ENCODE measurements around the gene CYP26A1.

The CYP26A1 gene

GRCh38 chr10:93072225-93072712 lies 1.4 kb upstream of the CYP26A1 start:
- DNase-seq = no peak
- Histone ChIP-seq H3K27me3 (peaks cover 0 to 83% of the 10 kb centered on the region in 2 donors), H3K36me3 (no peaks in the 10 kb centered on the region), H3K27ac (no peak overlapping the region), H3K4me1 (peaks cover 0 to 53% (median 49%) of the 10 kb centered on the region in 4 donors), H3K9me3 (no peaks in the 10 kb centered on the region), H3K4me3 (peak overlapping the region; percentile 37 to 55)
- intact Hi-C loops (cut with DNase I; ENCODE audit: low total_unique reads) = no loop called here
- TF ChIP-seq CTCF (IDR thresholded peaks at IDR 0.05) = no peak

GRCh38 chr10:93072713-93073538 lies 767 bp upstream of the CYP26A1 start:
- Histone ChIP-seq H3K27ac (no peak overlapping the region), H3K9me3 (no peaks in the 10 kb centered on the region), H3K4me3 (peak overlapping the region; percentile 37 to 55), H3K36me3 (no peaks in the 10 kb centered on the region), H3K27me3 (peaks cover 0 to 76% of the 10 kb centered on the region in 2 donors), H3K4me1 (peaks cover 0 to 51% (median 49%) of the 10 kb centered on the region in 4 donors)
- no peak for DNase-seq
- intact Hi-C loops (cut with DNase I; ENCODE audit: low total_unique reads) = no loop called here
- no peak for TF ChIP-seq CTCF (IDR thresholded peaks at IDR 0.05)

GRCh38 chr10:93074147-93074596 lies 479 bp downstream of the CYP26A1 start:
- peak overlapping the region; percentile 36 to 55 for H3K4me3 ChIP-seq
- H3K36me3 ChIP-seq = no peaks in the 10 kb centered on the region
- intact Hi-C loops (cut with DNase I; ENCODE audit: low total_unique reads) = no loop called here
- H3K4me1 ChIP-seq = peaks cover 0 to 39% (median 37%) of the 10 kb centered on the region in 4 donors
- DNase-seq = no peak
- H3K27me3 ChIP-seq = peaks cover 0 to 64% of the 10 kb centered on the region in 2 donors
- no peak for TF ChIP-seq CTCF (IDR thresholded peaks at IDR 0.05)
- no peaks in the 10 kb centered on the region for H3K9me3 ChIP-seq
- H3K27ac ChIP-seq = no peak overlapping the region

GRCh38 chr10:93074597-93075368 lies 1.1 kb downstream of the CYP26A1 start:
- no peak overlapping the region for H3K27ac ChIP-seq
- no peak for TF ChIP-seq CTCF (IDR thresholded peaks at IDR 0.05)
- peaks cover 0 to 38% (median 37%) of the 10 kb centered on the region in 4 donors for H3K4me1 ChIP-seq
- intact Hi-C loops (cut with DNase I; ENCODE audit: low total_unique reads) = no loop called here
- H3K36me3 ChIP-seq = no peaks in the 10 kb centered on the region
- no peak for DNase-seq
- peaks cover 0 to 57% of the 10 kb centered on the region in 2 donors for H3K27me3 ChIP-seq
- no peaks in the 10 kb centered on the region for H3K9me3 ChIP-seq
- H3K4me3 ChIP-seq = peak overlapping the region in 1 of 2 donors; percentile 55

GRCh38 chr10:93075369-93076221 lies 1.9 kb downstream of the CYP26A1 start:
- H3K27me3 ChIP-seq = peaks cover 0 to 50% of the 10 kb centered on the region in 2 donors
- peak overlapping the region in 1 of 2 donors; percentile 55 for H3K4me3 ChIP-seq
- DNase-seq = no peak

More at GRCh38 chr10:93075369-93076221, 1.9 kb downstream of the CYP26A1 start:
- no peaks in the 10 kb centered on the region for H3K9me3 ChIP-seq
- no peaks in the 10 kb centered on the region for H3K36me3 ChIP-seq
- H3K27ac ChIP-seq = no peak overlapping the region
- intact Hi-C loops (cut with DNase I; ENCODE audit: low total_unique reads) = no loop called here
- H3K4me1 ChIP-seq = peaks cover 0 to 45% (median 44%) of the 10 kb centered on the region in 4 donors
- TF ChIP-seq CTCF (IDR thresholded peaks at IDR 0.05) = no peak

Data from tibial artery (tissue), 4 donors.